HL-60 (cell line): ENCODE data around the gene BAD.

Source experiments
- POLR2AphosphoS5 ChIP-seq: IDR thresholded peaks from 2 replicates; pipeline ENCODE4 v1.6.1; 2012; ENCODE audit warnings: low read depth
- TF ChIP-seq, protein P1 (sequence below): IDR thresholded peaks from one replicate; pipeline ENCODE4 v1.5.1; 2011; ENCODE audit warnings: low read length, control low read depth, inconsistent platforms; ENCODE audit not compliant: insufficient read depth

- TF ChIP-seq, protein P1, sequence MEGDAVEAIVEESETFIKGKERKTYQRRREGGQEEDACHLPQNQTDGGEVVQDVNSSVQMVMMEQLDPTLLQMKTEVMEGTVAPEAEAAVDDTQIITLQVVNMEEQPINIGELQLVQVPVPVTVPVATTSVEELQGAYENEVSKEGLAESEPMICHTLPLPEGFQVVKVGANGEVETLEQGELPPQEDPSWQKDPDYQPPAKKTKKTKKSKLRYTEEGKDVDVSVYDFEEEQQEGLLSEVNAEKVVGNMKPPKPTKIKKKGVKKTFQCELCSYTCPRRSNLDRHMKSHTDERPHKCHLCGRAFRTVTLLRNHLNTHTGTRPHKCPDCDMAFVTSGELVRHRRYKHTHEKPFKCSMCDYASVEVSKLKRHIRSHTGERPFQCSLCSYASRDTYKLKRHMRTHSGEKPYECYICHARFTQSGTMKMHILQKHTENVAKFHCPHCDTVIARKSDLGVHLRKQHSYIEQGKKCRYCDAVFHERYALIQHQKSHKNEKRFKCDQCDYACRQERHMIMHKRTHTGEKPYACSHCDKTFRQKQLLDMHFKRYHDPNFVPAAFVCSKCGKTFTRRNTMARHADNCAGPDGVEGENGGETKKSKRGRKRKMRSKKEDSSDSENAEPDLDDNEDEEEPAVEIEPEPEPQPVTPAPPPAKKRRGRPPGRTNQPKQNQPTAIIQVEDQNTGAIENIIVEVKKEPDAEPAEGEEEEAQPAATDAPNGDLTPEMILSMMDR: no peak
- no peak for TF ChIP-seq POLR2AphosphoS5
Measured at GRCh38 chr11:64253043-64253442, 31.4 kb downstream of the BAD start.
